MM.1S (cell line): Measurements from ENCODE around the gene SCT.

Experiments used
- DNase-seq: peaks from one replicate; pipeline ENCODE4 v3.0.0-alpha.2; 2015
- H2AFZ ChIP-seq: fragments of 300-600 bp; sonication (generic); 2 replicates; pipeline ENCODE4 v1.6.0; 2016; ENCODE audit warnings: antibody characterized with exemption, low read length
- H3F3A ChIP-seq: fragments of 300-600 bp; sonication (generic); 2 replicates; pipeline ENCODE4 v1.6.1; 2016; ENCODE audit warnings: mild to moderate bottlenecking, antibody characterized with exemption, low read length, moderate library complexity, mixed read lengths; ENCODE audit not compliant: insufficient read depth
- H3K27ac ChIP-seq: fragments of 300-600 bp; sonication (generic); 2 replicates; pipeline ENCODE4 v1.5.1; 2016; ENCODE audit warnings: mild to moderate bottlenecking, low read length
- H3K27me3 ChIP-seq: fragments of 300-600 bp; sonication (generic); replicated peaks from 2 replicates; pipeline ENCODE4 v1.6.0; 2016; ENCODE audit warnings: low read length; ENCODE audit not compliant: insufficient read depth
- H3K36me3 ChIP-seq: fragments of 300-600 bp; sonication (generic); replicated peaks from 2 replicates; pipeline ENCODE4 v1.6.1; 2016; ENCODE audit warnings: mild to moderate bottlenecking, low read length, mixed read lengths; ENCODE audit not compliant: insufficient read depth
- H3K4me1 ChIP-seq: fragments of 300-600 bp; sonication (generic); 2 replicates; pipeline ENCODE4 v1.6.1; 2016; ENCODE audit warnings: low read length, mixed read lengths
- H3K4me2 ChIP-seq: fragments of 300-600 bp; sonication (generic); 2 replicates; pipeline ENCODE4 v1.6.0; 2016; ENCODE audit warnings: low read depth, low read length
- H3K4me3 ChIP-seq: fragments of 300-600 bp; sonication (generic); 2 replicates; pipeline ENCODE4 v1.5.1; 2016; ENCODE audit warnings: low read length, mixed read lengths
- H3K79me2 ChIP-seq: fragments of 300-600 bp; sonication (generic); 2 replicates; pipeline ENCODE4 v1.6.1; 2016; ENCODE audit warnings: mixed run types, low read length, mixed read lengths
- H3K9ac ChIP-seq: fragments of 300-600 bp; sonication (generic); 2 replicates; pipeline ENCODE4 v1.6.1; 2016; ENCODE audit warnings: low read length, mixed read lengths
- H3K9me2 ChIP-seq: fragments of 300-600 bp; sonication (generic); replicated peaks from 2 replicates; pipeline ENCODE4 v1.6.1; 2016; ENCODE audit warnings: mild to moderate bottlenecking, low read length, mixed read lengths; ENCODE audit not compliant: insufficient read depth
- H3K9me3 ChIP-seq: fragments of 300-600 bp; sonication (generic); replicated peaks from 2 replicates; pipeline ENCODE4 v1.6.1; 2016; ENCODE audit warnings: mild to moderate bottlenecking, low read length, mixed read lengths; ENCODE audit not compliant: insufficient read depth
- H4K20me1 ChIP-seq: fragments of 300-600 bp; sonication (generic); 2 replicates; pipeline ENCODE4 v1.6.1; 2016; ENCODE audit warnings: mild to moderate bottlenecking, low read length, moderate library complexity, mixed read lengths; ENCODE audit not compliant: insufficient read depth
- EZH2 ChIP-seq: fragments of 300-600 bp; sonication (generic); optimal IDR thresholded peaks from 2 replicates; pipeline ENCODE3; 2017; ENCODE audit warnings: low read depth, mild to moderate bottlenecking, antibody characterized with exemption, low read length, mixed read lengths
- EZH2phosphoT487 ChIP-seq: fragments of 300-600 bp; sonication (generic); IDR thresholded peaks from 2 replicates; pipeline ENCODE4 v1.6.1; 2018; ENCODE audit warnings: antibody characterized with exemption, low read length
- TF ChIP-seq, protein P1 (sequence below): fragments of 300-600 bp; sonication (generic); IDR thresholded peaks from 2 replicates; pipeline ENCODE4 v1.5.1; 2016; ENCODE audit warnings: antibody characterized with exemption, low read length, mixed read lengths

SCT gene

DNA sequence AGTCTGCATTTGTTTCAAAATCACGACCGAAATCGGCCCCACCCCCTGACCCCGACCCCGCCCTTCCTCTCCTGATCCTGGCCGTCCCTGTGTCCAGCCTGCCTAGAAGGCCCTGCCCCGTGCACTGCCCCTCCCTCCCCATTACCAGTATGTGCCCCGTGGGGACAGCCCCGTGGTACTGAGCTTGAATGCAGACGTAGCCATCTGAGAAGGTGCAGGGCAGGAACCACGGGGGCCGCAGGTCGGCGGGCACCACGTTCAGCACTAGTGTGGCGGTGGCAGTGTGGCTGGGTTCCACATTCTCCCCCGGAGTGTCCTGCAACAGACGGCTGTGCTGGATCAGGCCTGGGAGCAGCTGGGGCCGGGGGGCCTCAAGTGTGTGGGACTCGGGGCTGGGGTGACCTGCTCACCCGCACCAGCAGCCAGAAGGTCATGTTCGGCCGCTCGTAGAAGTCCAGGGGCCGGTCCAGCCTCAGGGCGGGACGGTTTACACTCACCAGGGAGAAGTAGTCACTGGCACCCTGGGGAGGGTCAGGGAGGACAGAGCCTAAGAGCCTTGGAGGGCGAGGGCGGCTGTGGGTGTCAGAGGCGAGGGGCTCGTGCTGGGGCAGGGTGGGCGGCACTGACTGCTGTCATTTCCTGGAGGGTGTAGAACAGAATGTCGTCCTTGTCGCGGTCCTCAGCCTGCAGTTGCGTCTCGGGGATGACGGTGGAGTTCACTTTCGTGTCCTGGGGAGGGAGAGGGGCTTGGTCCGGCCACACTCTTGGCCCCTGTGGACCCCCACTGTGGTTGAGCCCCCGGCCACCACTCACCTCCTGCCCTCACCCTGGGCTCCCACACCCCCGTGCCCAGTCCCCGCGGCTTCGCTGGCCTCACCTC, 5.8 kb downstream of the SCT start:
- no peak overlapping the region for H3K9ac ChIP-seq
- H3K9me2 ChIP-seq = no peaks in the 10 kb centered on the region
- peaks cover 4% of the 10 kb centered on the region for H3F3A ChIP-seq
- TF ChIP-seq EZH2phosphoT487 = no peak
- TF ChIP-seq EZH2 = no peak
- TF ChIP-seq, protein P1, sequence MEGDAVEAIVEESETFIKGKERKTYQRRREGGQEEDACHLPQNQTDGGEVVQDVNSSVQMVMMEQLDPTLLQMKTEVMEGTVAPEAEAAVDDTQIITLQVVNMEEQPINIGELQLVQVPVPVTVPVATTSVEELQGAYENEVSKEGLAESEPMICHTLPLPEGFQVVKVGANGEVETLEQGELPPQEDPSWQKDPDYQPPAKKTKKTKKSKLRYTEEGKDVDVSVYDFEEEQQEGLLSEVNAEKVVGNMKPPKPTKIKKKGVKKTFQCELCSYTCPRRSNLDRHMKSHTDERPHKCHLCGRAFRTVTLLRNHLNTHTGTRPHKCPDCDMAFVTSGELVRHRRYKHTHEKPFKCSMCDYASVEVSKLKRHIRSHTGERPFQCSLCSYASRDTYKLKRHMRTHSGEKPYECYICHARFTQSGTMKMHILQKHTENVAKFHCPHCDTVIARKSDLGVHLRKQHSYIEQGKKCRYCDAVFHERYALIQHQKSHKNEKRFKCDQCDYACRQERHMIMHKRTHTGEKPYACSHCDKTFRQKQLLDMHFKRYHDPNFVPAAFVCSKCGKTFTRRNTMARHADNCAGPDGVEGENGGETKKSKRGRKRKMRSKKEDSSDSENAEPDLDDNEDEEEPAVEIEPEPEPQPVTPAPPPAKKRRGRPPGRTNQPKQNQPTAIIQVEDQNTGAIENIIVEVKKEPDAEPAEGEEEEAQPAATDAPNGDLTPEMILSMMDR = no peak
- no peaks in the 10 kb centered on the region for H3K27me3 ChIP-seq
- H3K27ac ChIP-seq = no peak overlapping the region
- peaks cover 4% of the 10 kb centered on the region; the same call in 1 of the 2 replicates for H3K4me1 ChIP-seq
- no peak overlapping the region for H3K4me2 ChIP-seq
- H4K20me1 ChIP-seq = no peaks in the 10 kb centered on the region
- DNase-seq = no peak
- H3K79me2 ChIP-seq = no peaks in the 10 kb centered on the region
- H3K9me3 ChIP-seq = no peaks in the 10 kb centered on the region
- H3K4me3 ChIP-seq = no peak overlapping the region
- no peaks in the 10 kb centered on the region for H3K36me3 ChIP-seq
- no peak overlapping the region for H2AFZ ChIP-seq

DNA sequence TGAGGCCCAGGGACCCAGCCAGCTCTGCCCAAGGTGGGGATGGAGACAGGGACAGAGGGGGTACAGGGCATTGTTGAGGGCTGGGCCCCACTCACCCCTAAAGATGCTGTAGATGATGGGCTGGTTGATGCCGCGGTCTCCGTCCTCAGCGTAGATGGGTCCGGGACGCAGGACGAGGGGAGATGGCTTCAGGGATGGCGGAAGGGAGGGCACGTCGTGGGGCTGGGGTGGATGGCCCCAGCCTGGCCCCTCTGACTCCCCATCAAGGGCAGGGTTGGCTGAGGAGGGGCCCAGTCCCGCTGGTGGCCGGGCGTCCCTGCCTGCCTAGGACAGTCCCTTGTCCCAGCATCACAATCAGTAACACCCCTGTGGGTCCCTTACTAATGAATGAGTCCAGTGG, 6.8 kb downstream of the SCT start:
- no peak overlapping the region for H2AFZ ChIP-seq
- TF ChIP-seq, protein P1 = no peak
- no peak for TF ChIP-seq EZH2
- TF ChIP-seq EZH2phosphoT487 = no peak
- H3K4me1 ChIP-seq = peaks cover 6% of the 10 kb centered on the region; the same call in 1 of the 2 replicates
- no peak overlapping the region for H3K9ac ChIP-seq
- no peak for DNase-seq
- peaks cover 8% of the 10 kb centered on the region for H3F3A ChIP-seq
- H3K9me2 ChIP-seq = no peaks in the 10 kb centered on the region
- H3K27me3 ChIP-seq = no peaks in the 10 kb centered on the region
- H3K4me3 ChIP-seq = no peak overlapping the region
- no peaks in the 10 kb centered on the region for H3K9me3 ChIP-seq
- no peak overlapping the region for H3K4me2 ChIP-seq
- H3K27ac ChIP-seq = no peak overlapping the region
- no peaks in the 10 kb centered on the region for H4K20me1 ChIP-seq
- no peaks in the 10 kb centered on the region for H3K36me3 ChIP-seq
- no peaks in the 10 kb centered on the region; the same call in 1 of the 2 replicates for H3K79me2 ChIP-seq

DNA sequence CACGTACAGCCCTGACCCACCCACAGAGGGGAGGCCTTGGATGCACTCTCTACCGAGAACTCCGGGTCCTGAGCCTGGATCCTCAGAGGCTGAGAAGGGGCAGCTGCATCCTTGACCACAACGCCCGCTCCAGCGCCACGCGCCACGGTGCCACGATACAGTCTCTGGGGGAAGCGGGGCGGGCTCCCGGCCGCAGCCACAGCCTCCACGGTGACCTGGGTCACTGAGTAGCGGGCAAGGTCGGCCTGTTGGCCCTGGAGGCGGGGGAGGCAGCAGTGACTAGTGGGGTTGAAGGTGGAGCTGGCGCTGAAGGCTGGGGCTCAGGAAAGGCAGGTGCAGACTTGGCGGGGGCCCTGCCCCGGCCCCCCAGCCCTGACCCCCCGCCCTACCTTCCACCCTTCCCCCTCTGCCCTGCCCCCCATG, 7.3 kb downstream of the SCT start:
- peaks cover 11% of the 10 kb centered on the region for H3F3A ChIP-seq
- no peaks in the 10 kb centered on the region for H3K27me3 ChIP-seq
- H3K4me1 ChIP-seq = peaks cover 11% of the 10 kb centered on the region; the same call in 1 of the 2 replicates
- no peaks in the 10 kb centered on the region for H3K36me3 ChIP-seq
- H3K4me3 ChIP-seq = no peak overlapping the region
- no peaks in the 10 kb centered on the region for H4K20me1 ChIP-seq
- no peak overlapping the region for H3K27ac ChIP-seq
- H3K9me2 ChIP-seq = no peaks in the 10 kb centered on the region
- DNase-seq = no peak
- H2AFZ ChIP-seq = no peak overlapping the region
- H3K9ac ChIP-seq = no peak overlapping the region
- H3K79me2 ChIP-seq = no peaks in the 10 kb centered on the region; the same call in 1 of the 2 replicates
- H3K9me3 ChIP-seq = no peaks in the 10 kb centered on the region
- TF ChIP-seq EZH2 (no peak), EZH2phosphoT487 (no peak)
- TF ChIP-seq, protein P1 = no peak
- no peak overlapping the region for H3K4me2 ChIP-seq
